Subcutaneous adipose tissue (tissue), 4 donors: ENCODE measurements around the gene PROSER3. TPM values are rescaled to one million over a fixed set of nuclear protein-coding genes. Genes with fewer than 3 reads are reported as not detected.

Experiments
- CTCF ChIP-seq: fragments of 450-650 bp; IDR thresholded peaks from one replicate; pipeline ENCODE4 v1.5.1; 2016; ENCODE audit warnings: low read depth, mild to moderate bottlenecking, control low read depth, antibody characterized with exemption, moderate library complexity
- total RNA-seq, 4 donors: library from RNA; depleted of rRNA; stranded (reverse); fragments of >200 nt; gene quantifications; one replicate each; pipeline ENCODE4 v1.1.0, GENCODE V29; 2016

Gene PROSER3
- total RNA-seq, 4 donors from 2014 or later, result 2.8 to 5.7 (median 3.5) TPM

GRCh38 chr19:35719402-35720162, 38.4 kb upstream of the PROSER3 start:
- no peak for TF ChIP-seq CTCF

- no peak for TF ChIP-seq CTCF
Measured at GRCh38 chr19:35720163-35720524, 37.8 kb upstream of the PROSER3 start.

GRCh38 chr19:35720648-35721047, 37.3 kb upstream of the PROSER3 start:
- TF ChIP-seq CTCF, result no peak

DNA sequence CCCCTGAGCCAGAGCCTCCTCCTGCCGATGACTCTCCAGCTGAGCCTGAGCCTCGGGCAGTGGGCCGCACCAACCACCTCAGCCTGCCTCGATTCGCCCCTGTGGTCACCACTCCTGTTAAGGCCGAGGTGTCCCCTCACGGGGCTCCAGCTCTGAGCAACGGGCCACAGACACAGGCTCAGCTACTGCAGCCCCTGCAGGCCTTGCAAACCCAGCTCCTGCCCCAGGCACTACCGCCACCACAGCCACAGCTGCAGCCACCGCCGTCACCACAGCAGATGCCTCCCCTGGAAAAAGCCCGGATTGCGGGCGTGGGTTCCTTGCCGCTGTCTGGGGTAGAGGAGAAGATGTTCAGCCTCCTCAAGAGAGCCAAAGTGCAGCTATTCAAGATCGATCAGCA, 36.6 kb upstream of the PROSER3 start:
- no peak for TF ChIP-seq CTCF

- TF ChIP-seq CTCF, result no peak
Measured at GRCh38 chr19:35722461-35722860, 35.5 kb upstream of the PROSER3 start.

GRCh38 chr19:35722897-35723296, 35.1 kb upstream of the PROSER3 start:
- TF ChIP-seq CTCF, result no peak

GRCh38 chr19:35723671-35724070, 34.3 kb upstream of the PROSER3 start:
- no peak for TF ChIP-seq CTCF
